NB4 (cell line): ENCODE data around the gene PRPF6.

Experiments
- MAX ChIP-seq: IDR thresholded peaks from 2 replicates; pipeline ENCODE4 v1.6.1; 2011; ENCODE audit warnings: low read depth, low read length
- MYC ChIP-seq: IDR thresholded peaks from 2 replicates; pipeline ENCODE4 v1.6.1; 2011; ENCODE audit warnings: low read depth, low read length
- POLR2A ChIP-seq: IDR thresholded peaks from 2 replicates; pipeline ENCODE4 v1.6.1; 2011; ENCODE audit warnings: mild to moderate bottlenecking; ENCODE audit not compliant: insufficient read length; ENCODE audit errors: extremely low read depth
- TF ChIP-seq, protein P1 (sequence below): IDR thresholded peaks from one replicate; pipeline ENCODE4 v1.5.1; 2012; ENCODE audit warnings: low read depth, low read length

GRCh38 chr20:63980317-63980805 lies 571 bp upstream of the PRPF6 start:
- TF ChIP-seq POLR2A (no peak), MAX (peak; percentile 59; the same call in 1 of the 2 replicates), MYC (no peak)
- TF ChIP-seq, protein P1, sequence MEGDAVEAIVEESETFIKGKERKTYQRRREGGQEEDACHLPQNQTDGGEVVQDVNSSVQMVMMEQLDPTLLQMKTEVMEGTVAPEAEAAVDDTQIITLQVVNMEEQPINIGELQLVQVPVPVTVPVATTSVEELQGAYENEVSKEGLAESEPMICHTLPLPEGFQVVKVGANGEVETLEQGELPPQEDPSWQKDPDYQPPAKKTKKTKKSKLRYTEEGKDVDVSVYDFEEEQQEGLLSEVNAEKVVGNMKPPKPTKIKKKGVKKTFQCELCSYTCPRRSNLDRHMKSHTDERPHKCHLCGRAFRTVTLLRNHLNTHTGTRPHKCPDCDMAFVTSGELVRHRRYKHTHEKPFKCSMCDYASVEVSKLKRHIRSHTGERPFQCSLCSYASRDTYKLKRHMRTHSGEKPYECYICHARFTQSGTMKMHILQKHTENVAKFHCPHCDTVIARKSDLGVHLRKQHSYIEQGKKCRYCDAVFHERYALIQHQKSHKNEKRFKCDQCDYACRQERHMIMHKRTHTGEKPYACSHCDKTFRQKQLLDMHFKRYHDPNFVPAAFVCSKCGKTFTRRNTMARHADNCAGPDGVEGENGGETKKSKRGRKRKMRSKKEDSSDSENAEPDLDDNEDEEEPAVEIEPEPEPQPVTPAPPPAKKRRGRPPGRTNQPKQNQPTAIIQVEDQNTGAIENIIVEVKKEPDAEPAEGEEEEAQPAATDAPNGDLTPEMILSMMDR = no peak
